Fibroblast of lung (primary cell): ENCODE results near the gene NTRK2. TPM values are rescaled to one million over a fixed set of nuclear protein-coding genes. Genes with fewer than 3 reads are reported as not detected.

ENCODE experiments used
- DNase-seq, 2 donors: peaks; one replicate each; pipeline versions ENCODE4 v3.0.0 to v3.0.0-alpha.2; 2010; ENCODE audit warnings: low read depth in 2 of 2
- H2AFZ ChIP-seq: 2 replicates; pipeline ENCODE4 v1.5.1; 2012; ENCODE audit warnings: low read length, control low read depth, inconsistent platforms
- H3K27ac ChIP-seq: 2 replicates; pipeline ENCODE4 v1.5.1; 2011; ENCODE audit warnings: low read length, control low read depth; ENCODE audit not compliant: insufficient read depth
- H3K27me3 ChIP-seq: 2 replicates; pipeline ENCODE4 v1.5.1; 2011; ENCODE audit warnings: mild to moderate bottlenecking, low read length; ENCODE audit not compliant: control insufficient read depth, insufficient read depth
- H3K36me3 ChIP-seq: 2 replicates; pipeline ENCODE4 v1.5.1; 2011; ENCODE audit warnings: low read length; ENCODE audit not compliant: control insufficient read depth, insufficient read depth
- H3K4me1 ChIP-seq: 2 replicates; pipeline ENCODE4 v1.5.1; 2011; ENCODE audit warnings: low read length; ENCODE audit not compliant: control insufficient read depth, insufficient read depth; ENCODE audit errors: extremely low read depth
- H3K4me2 ChIP-seq: 2 replicates; pipeline ENCODE4 v1.5.1; 2011; ENCODE audit warnings: low read length, control low read depth; ENCODE audit not compliant: insufficient read depth; ENCODE audit errors: extremely low read depth
- H3K4me3 ChIP-seq, 4 experiments: fragments of 200-600 bp in 1 of 4; sonication (generic) in 1 of 4; replicated peaks in 1 of 4; 2 replicates each; pipeline ENCODE4 v1.5.1; 2011 to 2016; ENCODE audit warnings: low read length in 4 of 4, low read depth in 3 of 4, mild to moderate bottlenecking in 3 of 4, control low read depth in 2 of 4, inconsistent platforms in 1 of 4, mixed read lengths in 1 of 4; ENCODE audit not compliant: insufficient read depth in 1 of 4; ENCODE audit errors: control extremely low read depth in 1 of 4
- H3K79me2 ChIP-seq: 2 replicates; pipeline ENCODE4 v1.5.1; 2012; ENCODE audit warnings: mild to moderate bottlenecking, low read length, inconsistent platforms; ENCODE audit not compliant: control insufficient read depth, insufficient read depth
- H3K9ac ChIP-seq: 2 replicates; pipeline ENCODE4 v1.5.1; 2011; ENCODE audit warnings: mild to moderate bottlenecking, low read length, control low read depth; ENCODE audit not compliant: insufficient read depth
- H3K9me3 ChIP-seq: 2 replicates; pipeline ENCODE4 v1.5.1; 2012; ENCODE audit warnings: low read depth, low read length; ENCODE audit not compliant: control insufficient read depth, insufficient read depth
- H4K20me1 ChIP-seq: 2 replicates; pipeline ENCODE4 v1.5.1; 2011; ENCODE audit warnings: low read length; ENCODE audit not compliant: control insufficient read depth, insufficient read depth; ENCODE audit errors: extremely low read depth
- EZH2 ChIP-seq: IDR thresholded peaks from 2 replicates; pipeline ENCODE4 v1.5.1; 2012; ENCODE audit warnings: low read length, control low read depth, mild to moderate bottlenecking; ENCODE audit errors: missing control alignments
- polyA plus RNA-seq, 2 donors: library from polyadenylated mRNA; depleted of rRNA in 1 of 2; stranded (reverse) in 1 of 2; unstranded in 1 of 2; fragments of >200 nt; gene quantifications; 2 replicates each; pipeline ENCODE4 v1.2.1, GENCODE V29; 2011 to 2012; ENCODE audit warnings: missing spikeins in 1 of 2
- total RNA-seq: library from RNA; depleted of rRNA; stranded (reverse); fragments of >200 nt; gene quantifications from 2 replicates; pipeline ENCODE4 v1.2.1, GENCODE V29; 2014
- TF ChIP-seq, protein P1 (sequence below), 2 donors: IDR thresholded peaks in 1 of 2; conservative IDR thresholded peaks in 1 of 2; 1 replicate in 1 of 2; 2 replicates in 1 of 2; pipeline ENCODE4 v1.5.1; 2011 to 2012; ENCODE audit warnings: low read length in 2 of 2, control low read depth in 1 of 2, inconsistent platforms in 1 of 2, low read depth in 1 of 2, mild to moderate bottlenecking in 1 of 2

NTRK2 gene
- total and polyA plus RNA-seq, 2 donors (not counting 1 experiment from before 2014, with no cell fraction given) = 0.66 to 1.1 TPM

DNA sequence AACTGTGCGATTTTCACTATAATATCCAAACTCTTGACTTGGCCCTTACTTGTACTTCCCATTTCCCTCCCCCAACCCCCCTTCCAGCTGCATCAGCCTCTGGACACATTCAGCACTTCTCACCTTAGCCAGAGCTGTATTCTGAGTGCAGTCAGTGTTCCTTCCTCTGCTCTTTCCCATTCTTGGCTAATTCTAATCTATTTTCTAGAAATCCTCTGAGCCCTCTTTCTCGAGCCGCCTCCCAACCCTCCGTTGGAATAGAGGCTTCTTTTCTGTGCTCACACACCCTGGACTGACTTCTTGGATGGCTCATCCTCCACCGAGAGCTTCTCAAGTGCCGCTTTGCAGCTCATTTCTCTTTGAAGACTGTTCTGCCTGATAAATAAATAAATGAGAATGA, 188.8 kb downstream of the NTRK2 start:
- no peak overlapping the region for H2AFZ ChIP-seq
- H3K9me3 ChIP-seq = no peaks in the 10 kb centered on the region
- no peak overlapping the region for H3K4me3 ChIP-seq
- no peak overlapping the region for H3K27ac ChIP-seq
- H3K9ac ChIP-seq = no peak overlapping the region
- no peaks in the 10 kb centered on the region for H3K27me3 ChIP-seq
- H3K79me2 ChIP-seq = no peaks in the 10 kb centered on the region
- no peaks in the 10 kb centered on the region for H3K4me1 ChIP-seq
- H4K20me1 ChIP-seq = no peaks in the 10 kb centered on the region
- no peaks in the 10 kb centered on the region for H3K36me3 ChIP-seq
- TF ChIP-seq, protein P1, sequence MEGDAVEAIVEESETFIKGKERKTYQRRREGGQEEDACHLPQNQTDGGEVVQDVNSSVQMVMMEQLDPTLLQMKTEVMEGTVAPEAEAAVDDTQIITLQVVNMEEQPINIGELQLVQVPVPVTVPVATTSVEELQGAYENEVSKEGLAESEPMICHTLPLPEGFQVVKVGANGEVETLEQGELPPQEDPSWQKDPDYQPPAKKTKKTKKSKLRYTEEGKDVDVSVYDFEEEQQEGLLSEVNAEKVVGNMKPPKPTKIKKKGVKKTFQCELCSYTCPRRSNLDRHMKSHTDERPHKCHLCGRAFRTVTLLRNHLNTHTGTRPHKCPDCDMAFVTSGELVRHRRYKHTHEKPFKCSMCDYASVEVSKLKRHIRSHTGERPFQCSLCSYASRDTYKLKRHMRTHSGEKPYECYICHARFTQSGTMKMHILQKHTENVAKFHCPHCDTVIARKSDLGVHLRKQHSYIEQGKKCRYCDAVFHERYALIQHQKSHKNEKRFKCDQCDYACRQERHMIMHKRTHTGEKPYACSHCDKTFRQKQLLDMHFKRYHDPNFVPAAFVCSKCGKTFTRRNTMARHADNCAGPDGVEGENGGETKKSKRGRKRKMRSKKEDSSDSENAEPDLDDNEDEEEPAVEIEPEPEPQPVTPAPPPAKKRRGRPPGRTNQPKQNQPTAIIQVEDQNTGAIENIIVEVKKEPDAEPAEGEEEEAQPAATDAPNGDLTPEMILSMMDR (conservative IDR thresholded peaks at IDR 0.05 in 1 of 2, IDR thresholded peaks at IDR 0.05 in 1 of 2; ENCODE audit: low read depth in 1 of 2, low read length in 2 of 2) = no peak
- TF ChIP-seq EZH2 = no peak
- no peak for DNase-seq
- H3K4me2 ChIP-seq = no peak overlapping the region

DNA sequence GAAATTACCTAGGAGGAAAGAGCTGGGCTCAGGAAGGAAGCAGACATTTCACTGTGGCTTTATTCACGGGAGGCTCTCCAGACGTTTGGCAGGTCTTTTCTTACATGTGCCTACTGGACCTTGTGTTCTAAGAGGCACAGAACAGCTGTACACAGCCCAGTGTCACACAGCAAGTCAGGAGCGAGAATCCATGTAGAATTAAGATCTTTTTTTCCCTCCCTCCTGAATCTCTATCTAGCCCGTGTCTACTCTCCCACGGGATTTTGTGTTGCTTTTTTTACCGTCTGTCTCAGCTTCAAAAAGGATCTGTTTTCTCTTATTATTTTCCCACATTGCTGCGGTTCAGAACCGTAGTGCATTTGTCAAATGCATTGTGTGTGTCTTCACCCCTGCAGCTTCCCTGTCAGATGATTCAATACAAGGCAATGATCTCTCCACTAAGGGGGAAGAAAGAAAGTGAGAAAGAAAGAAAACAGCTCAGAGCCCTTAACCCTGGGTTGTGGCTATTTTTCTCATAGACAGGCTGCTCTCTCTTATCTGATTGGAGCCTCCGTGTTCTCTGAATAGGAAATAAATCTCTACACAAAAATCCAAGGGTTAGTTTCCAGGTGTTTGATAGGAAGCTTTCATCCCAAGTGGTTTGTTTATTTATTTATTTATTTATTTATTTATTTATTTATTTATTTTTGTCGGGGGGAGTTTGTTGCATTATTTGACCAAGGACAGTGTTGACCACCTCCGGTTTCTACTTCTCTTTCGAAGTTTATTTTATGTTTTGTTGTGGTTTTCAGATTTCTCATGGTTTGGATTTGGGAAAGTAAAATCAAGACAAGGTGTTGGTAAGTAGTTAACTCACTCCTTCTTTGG, 191.0 kb downstream of the NTRK2 start:
- H3K36me3 ChIP-seq = no peaks in the 10 kb centered on the region
- H3K9me3 ChIP-seq = no peaks in the 10 kb centered on the region
- H3K27me3 ChIP-seq = no peaks in the 10 kb centered on the region
- H3K4me3 ChIP-seq = no peak overlapping the region
- no peak overlapping the region for H3K4me2 ChIP-seq
- H3K4me1 ChIP-seq = no peaks in the 10 kb centered on the region
- no peak overlapping the region for H2AFZ ChIP-seq
- H4K20me1 ChIP-seq = no peaks in the 10 kb centered on the region
- DNase-seq = peak in 1 of 2 donors; percentile 78
- H3K27ac ChIP-seq = no peak overlapping the region
- no peak for TF ChIP-seq EZH2
- TF ChIP-seq, protein P1 (conservative IDR thresholded peaks at IDR 0.05 in 1 of 2, IDR thresholded peaks at IDR 0.05 in 1 of 2; ENCODE audit: low read depth in 1 of 2, low read length in 2 of 2) = no peak
- no peaks in the 10 kb centered on the region for H3K79me2 ChIP-seq
- no peak overlapping the region for H3K9ac ChIP-seq

DNA sequence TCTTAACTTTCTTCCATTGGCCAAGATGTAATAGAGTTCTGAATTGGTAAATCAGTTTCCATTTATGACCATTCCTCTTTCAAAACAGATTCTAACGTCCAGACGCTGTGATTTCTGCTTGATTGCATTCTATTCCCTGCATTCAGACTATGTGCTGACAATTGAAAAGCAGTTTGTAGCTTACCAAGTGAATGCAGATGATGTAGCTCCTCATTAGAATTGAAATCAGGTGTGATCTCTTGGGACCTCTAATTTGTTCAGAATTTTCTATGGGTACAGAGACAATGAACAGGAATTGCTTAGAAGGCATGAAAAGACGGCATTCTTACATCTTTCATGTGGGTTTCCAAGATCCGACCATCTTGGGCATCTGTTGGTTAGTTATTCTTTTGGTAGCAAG, 191.9 kb downstream of the NTRK2 start:
- no peak overlapping the region for H2AFZ ChIP-seq
- H4K20me1 ChIP-seq = no peaks in the 10 kb centered on the region
- TF ChIP-seq, protein P1 (conservative IDR thresholded peaks at IDR 0.05 in 1 of 2, IDR thresholded peaks at IDR 0.05 in 1 of 2; ENCODE audit: low read depth in 1 of 2, low read length in 2 of 2) = no peak
- no peak for TF ChIP-seq EZH2
- H3K27me3 ChIP-seq = no peaks in the 10 kb centered on the region
- no peaks in the 10 kb centered on the region for H3K36me3 ChIP-seq
- H3K27ac ChIP-seq = no peak overlapping the region
- no peak overlapping the region for H3K4me2 ChIP-seq
- DNase-seq = no peak
- H3K9ac ChIP-seq = no peak overlapping the region
- no peaks in the 10 kb centered on the region for H3K79me2 ChIP-seq
- no peak overlapping the region for H3K4me3 ChIP-seq
- H3K9me3 ChIP-seq = no peaks in the 10 kb centered on the region
- H3K4me1 ChIP-seq = no peaks in the 10 kb centered on the region
